GM19438 (cell line): Measurements from ENCODE around the gene PAQR8.

Source experiments
- ATAC-seq: cut with Tn5 transposase; IDR thresholded peaks from one replicate; pipeline ENCODE4 v1.9.1; 2021; ENCODE audit warnings: low read depth; ENCODE audit not compliant: unreplicated experiment

Gene PAQR8

GRCh38 chr6:52346503-52346902 is 15.4 kb upstream of the PAQR8 start:
- no peak for ATAC-seq

- ATAC-seq, result no peak
Measured at GRCh38 chr6:52347818-52348217, 14.1 kb upstream of the PAQR8 start.

- ATAC-seq, result no peak
Measured at GRCh38 chr6:52351879-52352238, 10.1 kb upstream of the PAQR8 start.

GRCh38 chr6:52352239-52353018 is 9.5 kb upstream of the PAQR8 start:
- ATAC-seq, result peak; percentile 94

- no peak for ATAC-seq
Measured at GRCh38 chr6:52356017-52356416, 5.9 kb upstream of the PAQR8 start.

GRCh38 chr6:52359403-52359802 is 2.5 kb upstream of the PAQR8 start:
- ATAC-seq, result no peak

GRCh38 chr6:52360028-52360427 is 1.9 kb upstream of the PAQR8 start:
- ATAC-seq, result no peak

- no peak for ATAC-seq
Measured at GRCh38 chr6:52360601-52361413, 1.1 kb upstream of the PAQR8 start.

- ATAC-seq, result no peak
Measured at GRCh38 chr6:52361414-52361944, 472 bp upstream of the PAQR8 start.

- ATAC-seq, result peak; percentile 55
Measured at GRCh38 chr6:52362443-52363227, 684 bp downstream of the PAQR8 start.

- no peak for ATAC-seq
Measured at GRCh38 chr6:52363228-52363867, 1.4 kb downstream of the PAQR8 start.

- no peak for ATAC-seq
Measured at GRCh38 chr6:52364480-52365166, 2.7 kb downstream of the PAQR8 start.

GRCh38 chr6:52365317-52365716 is 3.4 kb downstream of the PAQR8 start:
- ATAC-seq, result no peak

- ATAC-seq, result no peak
Measured at GRCh38 chr6:52365866-52366540, 4.1 kb downstream of the PAQR8 start.

- no peak for ATAC-seq
Measured at GRCh38 chr6:52368002-52368401, 6.1 kb downstream of the PAQR8 start.

- ATAC-seq, result no peak
Measured at GRCh38 chr6:52369234-52369633, 7.3 kb downstream of the PAQR8 start.

GRCh38 chr6:52371656-52372191 is 9.8 kb downstream of the PAQR8 start:
- no peak for ATAC-seq

GRCh38 chr6:52373151-52373690 is 11.3 kb downstream of the PAQR8 start:
- ATAC-seq, result no peak

- ATAC-seq, result no peak
Measured at GRCh38 chr6:52374247-52374646, 12.3 kb downstream of the PAQR8 start.
